Mesendoderm (in vitro differentiated cells): ENCODE measurements around the gene SIGLECL1.

ENCODE experiments used
- DNase-seq: peaks from one replicate; pipeline ENCODE4 v3.0.0; 2013
- H2AK5ac ChIP-seq: 2 replicates; pipeline ENCODE4 v1.6.1; 2013; ENCODE audit warnings: low read length, inconsistent platforms
- H2BK120ac ChIP-seq: 2 replicates; pipeline ENCODE4 v1.6.1; 2013; ENCODE audit warnings: low read depth, mild to moderate bottlenecking, low read length, moderate library complexity, mixed read lengths
- H2BK15ac ChIP-seq: replicated peaks from 2 replicates; pipeline ENCODE4 v1.6.1; 2013; ENCODE audit warnings: low read depth, mild to moderate bottlenecking, moderate library complexity
- H2BK5ac ChIP-seq: 2 replicates; pipeline ENCODE4 v1.6.1; 2013; ENCODE audit warnings: low read length, inconsistent platforms
- H3K18ac ChIP-seq: 2 replicates; pipeline ENCODE4 v1.6.1; 2013; ENCODE audit warnings: mild to moderate bottlenecking, low read length, mixed read lengths
- H3K23ac ChIP-seq: one replicate; pipeline ENCODE4 v1.6.1; 2013; ENCODE audit warnings: low read length
- H3K27ac ChIP-seq: 2 replicates; pipeline ENCODE4 v1.5.1; 2013; ENCODE audit warnings: low read depth, mild to moderate bottlenecking, inconsistent platforms, low read length, moderate library complexity
- H3K27me3 ChIP-seq: 2 replicates; pipeline ENCODE4 v1.6.1; 2013; ENCODE audit warnings: low read length, control low read depth, mild to moderate bottlenecking, inconsistent platforms; ENCODE audit not compliant: insufficient read depth, poor library complexity
- H3K36me3 ChIP-seq: 2 replicates; pipeline ENCODE4 v1.6.1; 2013; ENCODE audit warnings: low read length, inconsistent platforms; ENCODE audit not compliant: control insufficient read depth, insufficient read depth
- H3K4ac ChIP-seq: one replicate; pipeline ENCODE4 v1.6.1; 2013; ENCODE audit warnings: low read depth, mild to moderate bottlenecking, low read length, moderate library complexity
- H3K4me1 ChIP-seq: 2 replicates; pipeline ENCODE4 v1.6.1; 2013; ENCODE audit warnings: low read depth, low read length, inconsistent platforms; ENCODE audit not compliant: control insufficient read depth
- H3K4me2 ChIP-seq: 2 replicates; pipeline ENCODE4 v1.6.1; 2013; ENCODE audit warnings: low read length
- H3K4me3 ChIP-seq: 2 replicates; pipeline ENCODE4 v1.5.1; 2013; ENCODE audit warnings: mild to moderate bottlenecking, low read length
- H3K56ac ChIP-seq: one replicate; pipeline ENCODE4 v1.6.1; 2013; ENCODE audit warnings: low read length
- H3K79me1 ChIP-seq: 2 replicates; pipeline ENCODE4 v1.6.1; 2013; ENCODE audit warnings: low read length, inconsistent platforms
- H3K79me2 ChIP-seq: 2 replicates; pipeline ENCODE4 v1.6.1; 2013; ENCODE audit warnings: mild to moderate bottlenecking, low read length; ENCODE audit not compliant: control insufficient read depth, insufficient read depth
- H3K9ac ChIP-seq: 2 replicates; pipeline ENCODE4 v1.6.1; 2013; ENCODE audit warnings: low read length, inconsistent platforms
- H4K5ac ChIP-seq: one replicate; pipeline ENCODE4 v1.6.1; 2013; ENCODE audit warnings: low read length
- H4K8ac ChIP-seq: one replicate; pipeline ENCODE4 v1.6.1; 2013; ENCODE audit warnings: low read depth, mild to moderate bottlenecking, control low read depth, low read length, moderate library complexity
- WGBS: extraction: QIAGEN DNeasy Blood & Tissue Kit; methylation state at CpG from one replicate; pipeline ENCODE4 v1.1.7; 2013; ENCODE audit warnings: low lambda C conversion rate, missing lambda C conversion rate; ENCODE audit not compliant: insufficient coverage; ENCODE audit errors: extremely low coverage; 5-methylcytosine and 5-hydroxymethylcytosine counted together

The SIGLECL1 gene

GRCh38 chr19:51294977-51295375, 44.1 kb downstream of the SIGLECL1 start:
- Histone ChIP-seq H2BK120ac (no peak overlapping the region), H3K4me2 (no peak overlapping the region), H3K4ac (no peak overlapping the region), H3K4me1 (peaks cover 18% of the 10 kb centered on the region), H3K79me2 (no peaks in the 10 kb centered on the region), H2BK5ac (no peak overlapping the region), H4K5ac (no peak overlapping the region), H3K9ac (peak overlapping the region; percentile 10), H3K27me3 (no peaks in the 10 kb centered on the region), H2AK5ac (no peak overlapping the region), H3K23ac (peak overlapping the region; percentile 24), H3K4me3 (no peak overlapping the region), H3K56ac (peak overlapping the region; percentile 57), H2BK15ac (no peak overlapping the region), H3K36me3 (no peaks in the 10 kb centered on the region), H3K18ac (no peak overlapping the region), H3K79me1 (no peaks in the 10 kb centered on the region), H4K8ac (no peak overlapping the region), H3K27ac (no peak overlapping the region)
- no peak for DNase-seq
- WGBS = no CpG with 5 or more reads among the region's 12 CpGs

GRCh38 chr19:51295382-51296126, 44.7 kb downstream of the SIGLECL1 start:
- H3K79me2 ChIP-seq = no peaks in the 10 kb centered on the region
- H3K27ac ChIP-seq = no peak overlapping the region
- H2BK15ac ChIP-seq = no peak overlapping the region
- no peak overlapping the region for H4K5ac ChIP-seq
- H3K4me3 ChIP-seq = no peak overlapping the region
- no peaks in the 10 kb centered on the region for H3K27me3 ChIP-seq
- H3K56ac ChIP-seq = peak overlapping the region; percentile 57
- H3K23ac ChIP-seq = no peak overlapping the region
- H3K36me3 ChIP-seq = no peaks in the 10 kb centered on the region
- no peak overlapping the region for H2BK120ac ChIP-seq
- H2AK5ac ChIP-seq = no peak overlapping the region
- H3K4me1 ChIP-seq = peaks cover 18% of the 10 kb centered on the region
- no peak overlapping the region for H3K4ac ChIP-seq
- no peaks in the 10 kb centered on the region for H3K79me1 ChIP-seq
- H3K18ac ChIP-seq = no peak overlapping the region
- peak; percentile 55 for DNase-seq
- WGBS = no CpG with 5 or more reads among the region's 15 CpGs
- H4K8ac ChIP-seq = no peak overlapping the region
- no peak overlapping the region for H3K4me2 ChIP-seq
- H2BK5ac ChIP-seq = no peak overlapping the region
- H3K9ac ChIP-seq = peak overlapping the region; percentile 22

- Histone ChIP-seq H3K18ac (no peak overlapping the region), H2AK5ac (no peak overlapping the region), H3K4me1 (peaks cover 18% of the 10 kb centered on the region), H3K4ac (no peak overlapping the region), H3K79me2 (no peaks in the 10 kb centered on the region), H3K36me3 (no peaks in the 10 kb centered on the region), H3K56ac (peak overlapping the region; percentile 9), H4K5ac (no peak overlapping the region), H2BK15ac (no peak overlapping the region), H3K79me1 (no peaks in the 10 kb centered on the region), H3K4me2 (no peak overlapping the region), H3K27me3 (no peaks in the 10 kb centered on the region), H4K8ac (no peak overlapping the region), H3K23ac (no peak overlapping the region), H2BK120ac (no peak overlapping the region), H3K27ac (no peak overlapping the region), H3K4me3 (no peak overlapping the region), H3K9ac (peak overlapping the region; percentile 22), H2BK5ac (no peak overlapping the region)
- DNase-seq = peak; percentile 67
- no CpG with 5 or more reads among the region's 9 CpGs for WGBS
Observed at GRCh38 chr19:51296336-51297093, 45.6 kb downstream of the SIGLECL1 start.

GRCh38 chr19:51297406-51297805, 46.5 kb downstream of the SIGLECL1 start:
- H4K8ac ChIP-seq = no peak overlapping the region
- H3K4me3 ChIP-seq = no peak overlapping the region
- H2BK120ac ChIP-seq = no peak overlapping the region
- no peak overlapping the region for H2BK5ac ChIP-seq
- no peak overlapping the region for H3K27ac ChIP-seq
- H3K4me1 ChIP-seq = peaks cover 18% of the 10 kb centered on the region
- no peak overlapping the region for H3K9ac ChIP-seq
- no peak overlapping the region for H2AK5ac ChIP-seq
- H3K4ac ChIP-seq = no peak overlapping the region
- H3K4me2 ChIP-seq = no peak overlapping the region
- no peaks in the 10 kb centered on the region for H3K36me3 ChIP-seq
- H3K23ac ChIP-seq = no peak overlapping the region
- DNase-seq = no peak
- no peak overlapping the region for H4K5ac ChIP-seq
- no CpG with 5 or more reads among the region's 5 CpGs for WGBS
- no peak overlapping the region for H3K18ac ChIP-seq
- no peak overlapping the region for H3K56ac ChIP-seq
- no peaks in the 10 kb centered on the region for H3K79me1 ChIP-seq
- H3K79me2 ChIP-seq = no peaks in the 10 kb centered on the region
- H2BK15ac ChIP-seq = no peak overlapping the region
- H3K27me3 ChIP-seq = no peaks in the 10 kb centered on the region

GRCh38 chr19:51301266-51301665, 50.4 kb downstream of the SIGLECL1 start:
- H2BK120ac ChIP-seq = no peak overlapping the region
- no CpG with 5 or more reads among the region's 7 CpGs for WGBS
- no peaks in the 10 kb centered on the region for H3K36me3 ChIP-seq
- no peak overlapping the region for H3K4me2 ChIP-seq
- no peak overlapping the region for H2BK15ac ChIP-seq
- H3K79me2 ChIP-seq = no peaks in the 10 kb centered on the region
- H3K27me3 ChIP-seq = no peaks in the 10 kb centered on the region
- H2BK5ac ChIP-seq = no peak overlapping the region
- no peak overlapping the region for H3K9ac ChIP-seq
- H3K18ac ChIP-seq = no peak overlapping the region
- H3K23ac ChIP-seq = no peak overlapping the region
- H4K5ac ChIP-seq = no peak overlapping the region
- no peak overlapping the region for H3K56ac ChIP-seq
- no peak for DNase-seq
- H3K4me1 ChIP-seq = no peaks in the 10 kb centered on the region
- no peak overlapping the region for H2AK5ac ChIP-seq
- no peaks in the 10 kb centered on the region for H3K79me1 ChIP-seq
- H4K8ac ChIP-seq = no peak overlapping the region
- H3K4me3 ChIP-seq = no peak overlapping the region
- H3K4ac ChIP-seq = no peak overlapping the region
- no peak overlapping the region for H3K27ac ChIP-seq
